Naive thymus-derived CD8-positive, alpha-beta T cell (primary cell): ENCODE measurements around the gene UROS. TPM values are rescaled to one million over a fixed set of nuclear protein-coding genes. Genes with fewer than 3 reads are reported as not detected.

ENCODE experiments used
- microRNA-seq: library from miRNA; unstranded; fragments of <30 nt; microRNA quantifications from one replicate; pipeline ENCODE4 v1.2.0, GENCODE V29; 2022; ENCODE audit warnings: borderline microRNAs expressed
- polyA plus RNA-seq, 3 donors: library from polyadenylated mRNA; unstranded; fragments of 300-500 nt; fragmentation: Illumina TruSeq; gene quantifications; one replicate each; pipeline ENCODE4 v1.2.3, GENCODE V29; 2021
- total RNA-seq, 8 experiments: library from RNA in 2 of 8; stranded (reverse) in 2 of 8; gene quantifications; one replicate each; pipeline ENCODE4 v1.2.3 and lab custom pipeline; 2021 to 2026

Gene UROS
- total and polyA plus RNA-seq, 5 experiments from 2014 or later = 37.8 to 71.8 (median 62.2) TPM

Small RNA genes within 50 kb of the gene (microRNA-seq; reads per million reads assigned to microRNA genes)
- gene MIR4484 = 1.7 reads per million

Other genes starting within 250 kb of the UROS start
- gene TEX36, start 140.1 kb downstream of the UROS start, total RNA-seq = not detected
- gene TEX36, start 140.1 kb downstream of the UROS start, polyA plus RNA-seq = not detected
- gene EDRF1, start 103.5 kb downstream of the UROS start, total RNA-seq = 10 to 100 TPM; 58.1 to 61.4 TPM
- 10 to 100 TPM; 10.3 to 12.8 (median 11.6) TPM for gene EDRF1, start 103.5 kb downstream of the UROS start, polyA plus RNA-seq
- under 1 TPM; 0.18 to 0.71 TPM for gene MMP21, start 47.4 kb downstream of the UROS start, total RNA-seq
- gene MMP21, start 47.4 kb downstream of the UROS start, polyA plus RNA-seq = not detected
- 10 to 100 TPM; 46.3 to 54.9 TPM for gene BCCIP, start 288 bp upstream of the UROS start, total RNA-seq
- gene BCCIP, start 288 bp upstream of the UROS start, polyA plus RNA-seq = 10 to 100 TPM; 87.8 to 94.0 (median 93.6) TPM
- 10 to 100 TPM; 17.3 to 19.1 TPM for gene DHX32, start 58.0 kb upstream of the UROS start, total RNA-seq
- 10 to 100 TPM; 11.5 to 17.3 (median 14.2) TPM for gene DHX32, start 58.0 kb upstream of the UROS start, polyA plus RNA-seq
- gene FANK1, start 73.3 kb upstream of the UROS start, total RNA-seq = under 1 TPM; 0.52 to 0.96 TPM
- gene FANK1, start 73.3 kb upstream of the UROS start, polyA plus RNA-seq = not detected